Hippocampal formation (tissue), 2 donors: Measurements from ENCODE around the gene THSD4.
"Not testable (repeated sequence)": the region's sequence is repeated elsewhere in the genome, so short reads cannot be mapped to it uniquely, and the experiment has no call there.

ENCODE experiments used
- DNase-seq, 2 donors: peaks; one replicate each; lab custom pipeline; 2025; lab: John Stamatoyannopoulos, UW

Gene THSD4

DNA sequence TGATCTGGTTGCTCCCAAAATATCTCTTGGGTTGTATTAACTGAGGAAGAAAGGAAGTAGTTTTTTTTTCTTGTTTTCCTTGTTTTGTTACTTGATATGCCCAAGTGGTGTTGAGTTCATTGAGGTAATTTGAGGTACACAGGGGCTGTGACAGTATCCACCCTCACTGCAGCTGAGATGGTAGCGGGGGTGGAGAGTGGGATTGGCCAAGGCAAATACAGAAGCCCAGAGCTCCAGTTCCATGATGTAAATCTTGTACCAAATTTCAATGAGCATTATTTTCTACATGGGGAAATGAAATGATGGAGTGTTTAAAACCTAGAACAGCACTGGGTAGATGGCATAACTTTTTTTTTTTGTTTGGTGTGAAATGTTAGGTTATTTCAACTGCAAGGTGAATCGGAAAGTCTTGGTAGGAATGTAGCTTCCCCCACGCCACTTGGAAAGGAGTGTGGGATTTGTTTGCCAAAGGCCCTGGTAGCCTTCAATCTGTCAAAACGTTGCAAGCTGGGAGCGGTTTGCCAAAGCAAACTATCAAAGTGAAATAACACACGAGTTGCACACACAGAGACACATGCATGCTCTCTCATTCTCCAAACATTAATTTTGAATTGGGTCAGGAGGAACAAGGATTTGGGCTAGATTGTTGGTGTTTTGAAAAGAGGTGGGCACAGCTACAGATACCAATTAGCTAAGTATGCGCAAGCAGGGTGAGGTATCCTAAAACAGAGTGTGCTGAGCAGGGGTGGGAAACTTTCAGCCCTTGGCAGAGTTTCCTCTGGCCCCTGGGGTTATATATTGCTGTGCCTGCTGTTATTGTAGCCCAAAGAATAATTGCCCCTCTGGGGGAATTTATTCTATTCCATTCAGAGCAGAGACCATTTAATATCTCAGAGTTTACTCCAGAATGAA is 34.6 kb downstream of the THSD4 start:
- DNase-seq = no peak

DNA sequence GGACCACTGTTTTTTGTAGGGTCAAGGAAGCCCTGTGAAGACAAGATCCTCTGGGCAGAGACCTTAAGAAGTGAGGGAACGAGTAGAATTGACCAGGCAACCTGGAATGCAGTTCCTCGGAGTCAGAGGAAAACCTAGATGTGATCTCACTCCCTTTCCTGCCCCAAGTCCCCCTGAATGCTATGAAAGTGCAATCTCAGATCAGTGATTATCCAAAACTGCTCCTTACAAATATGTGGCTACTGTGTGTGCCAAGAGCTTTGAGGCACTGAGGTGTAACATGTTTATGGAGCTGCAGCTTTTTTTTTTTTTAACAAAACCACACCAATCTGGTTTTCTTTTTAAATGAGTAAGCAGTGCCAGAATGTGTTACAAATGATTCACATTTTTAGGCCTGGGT is 35.8 kb downstream of the THSD4 start:
- no peak for DNase-seq

GRCh38 chr15:71152542-71152941 is 37.3 kb downstream of the THSD4 start:
- DNase-seq = no peak

- no peak for DNase-seq
Measured at GRCh38 chr15:71153823-71154524, 38.7 kb downstream of the THSD4 start.

- no peak for DNase-seq
Measured at GRCh38 chr15:71154607-71155200, 39.4 kb downstream of the THSD4 start.

DNA sequence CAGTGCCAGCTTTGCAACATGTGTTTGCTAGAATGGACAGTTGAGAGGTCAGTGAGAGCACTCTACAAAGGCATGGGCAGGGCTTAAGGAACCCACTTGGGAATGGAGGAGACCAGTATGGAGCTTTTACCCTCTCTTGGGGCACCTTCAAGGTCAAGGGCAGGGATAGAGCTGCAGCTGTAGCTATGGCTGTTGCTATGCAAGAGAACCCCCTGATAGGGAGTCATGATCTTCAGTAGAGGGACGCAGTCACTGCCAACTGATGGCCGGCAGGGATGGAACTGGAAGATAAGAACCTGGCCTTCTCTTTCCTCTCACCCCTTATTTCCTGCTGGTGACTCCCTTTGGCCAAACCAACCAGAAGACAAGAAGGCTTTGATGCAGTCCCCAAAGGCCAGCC is 40.3 kb downstream of the THSD4 start:
- DNase-seq = no peak

DNA sequence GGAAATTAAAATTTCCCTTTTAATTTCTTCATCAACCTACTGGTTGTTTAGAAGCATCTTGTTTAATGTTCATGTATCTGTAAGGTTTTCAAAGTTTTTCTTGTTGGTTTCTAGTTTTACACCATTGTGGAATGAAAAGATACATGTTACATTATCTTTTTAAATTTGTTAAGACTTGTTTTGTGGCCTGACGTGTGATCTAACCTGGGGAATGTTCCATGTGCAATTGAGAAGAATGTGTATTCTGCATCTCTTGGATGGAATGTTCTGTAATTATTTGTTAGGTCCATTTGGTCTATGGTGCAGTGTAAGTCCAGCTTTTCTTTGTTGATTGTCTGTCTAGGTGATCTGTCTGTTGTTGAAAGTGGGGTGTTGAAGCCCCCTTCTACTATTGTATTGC is 45.7 kb downstream of the THSD4 start:
- no peak for DNase-seq

GRCh38 chr15:71162309-71162708 is 47.0 kb downstream of the THSD4 start:
- no peak for DNase-seq

- DNase-seq = not testable (repeated sequence)
Measured at GRCh38 chr15:71164606-71165005, 49.3 kb downstream of the THSD4 start.

GRCh38 chr15:71167445-71168165 is 52.3 kb downstream of the THSD4 start:
- no peak for DNase-seq

- no peak for DNase-seq
Measured at GRCh38 chr15:71168166-71168834, 53.0 kb downstream of the THSD4 start.

DNA sequence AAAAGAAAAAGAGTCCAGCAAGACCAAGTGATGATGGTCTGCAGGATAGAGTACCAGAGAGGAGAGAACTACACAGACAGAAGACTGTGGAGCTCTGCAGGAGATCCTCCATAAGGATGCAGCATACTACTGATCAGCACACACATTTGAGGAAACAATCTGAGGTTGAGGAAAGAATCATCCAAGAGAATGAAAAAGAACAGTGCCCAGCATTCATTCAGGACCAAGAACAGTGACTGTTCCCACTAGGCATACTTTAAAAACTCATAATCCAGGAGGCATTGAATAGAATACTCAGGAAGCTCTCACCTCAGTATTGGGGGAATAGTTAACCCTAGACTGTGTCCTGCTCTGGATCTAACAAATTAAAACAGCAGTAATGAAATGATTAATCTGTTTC is 54.9 kb downstream of the THSD4 start:
- no peak for DNase-seq

- DNase-seq = no peak
Measured at GRCh38 chr15:71171195-71171594, 55.9 kb downstream of the THSD4 start.

DNA sequence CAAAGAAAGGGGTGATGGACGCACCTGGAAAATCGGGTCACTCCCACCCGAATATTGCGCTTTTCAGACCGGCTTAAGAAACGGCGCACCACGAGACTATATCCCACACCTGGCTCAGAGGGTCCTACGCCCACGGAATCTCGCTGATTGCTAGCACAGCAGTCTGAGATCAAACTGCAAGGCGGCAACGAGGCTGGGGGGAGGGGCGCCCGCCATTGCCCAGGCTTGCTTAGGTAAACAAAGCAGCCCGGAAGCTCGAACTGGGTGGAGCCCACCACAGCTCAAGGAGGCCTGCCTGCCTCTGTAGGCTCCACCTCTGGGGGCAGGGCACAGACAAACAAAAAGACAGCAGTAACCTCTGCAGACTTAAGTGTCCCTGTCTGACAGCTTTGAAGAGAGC is 59.1 kb downstream of the THSD4 start:
- not testable (repeated sequence) for DNase-seq

DNA sequence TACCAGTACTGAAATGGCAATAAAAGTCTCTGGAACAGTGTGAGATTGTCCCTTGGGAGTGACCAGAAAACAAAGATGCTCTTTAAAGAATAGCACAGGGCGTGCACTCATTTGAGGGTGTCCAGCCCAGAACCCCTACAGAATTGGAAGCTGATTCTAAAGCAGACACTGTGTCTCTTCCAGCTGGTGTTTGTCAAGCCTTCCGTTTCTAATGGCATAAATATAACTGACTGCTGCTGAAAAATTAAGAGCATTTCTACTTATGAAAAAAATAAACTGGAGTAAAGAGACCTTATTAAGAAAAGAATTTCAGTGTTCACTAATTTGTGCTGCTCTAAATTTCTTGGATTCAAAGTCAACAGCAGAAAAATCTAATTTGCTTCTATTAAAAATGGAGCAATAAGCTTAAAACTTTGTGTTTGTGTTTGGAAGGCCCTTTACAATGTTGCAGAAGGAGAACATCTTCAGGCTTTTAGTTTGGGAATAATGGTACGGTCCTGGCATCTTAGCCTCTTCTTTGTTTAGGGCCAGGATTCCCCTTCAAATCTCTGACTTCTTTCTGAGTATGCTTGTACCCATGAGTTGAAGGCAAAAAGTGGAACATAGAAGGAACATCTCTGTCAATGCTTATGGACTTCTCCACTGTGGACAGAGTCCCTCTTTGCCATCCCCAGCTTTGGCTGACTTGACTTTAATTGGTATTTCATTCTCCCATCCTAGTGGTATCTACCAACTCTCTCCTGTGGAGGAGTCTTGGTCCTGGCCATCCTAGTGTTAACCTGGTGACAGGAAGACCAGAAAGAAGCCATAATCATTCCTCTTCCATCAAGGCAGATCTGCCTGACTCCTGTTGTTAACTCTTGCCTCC is 65.9 kb downstream of the THSD4 start:
- no peak for DNase-seq

GRCh38 chr15:71182522-71182921 is 67.3 kb downstream of the THSD4 start:
- DNase-seq = no peak

DNA sequence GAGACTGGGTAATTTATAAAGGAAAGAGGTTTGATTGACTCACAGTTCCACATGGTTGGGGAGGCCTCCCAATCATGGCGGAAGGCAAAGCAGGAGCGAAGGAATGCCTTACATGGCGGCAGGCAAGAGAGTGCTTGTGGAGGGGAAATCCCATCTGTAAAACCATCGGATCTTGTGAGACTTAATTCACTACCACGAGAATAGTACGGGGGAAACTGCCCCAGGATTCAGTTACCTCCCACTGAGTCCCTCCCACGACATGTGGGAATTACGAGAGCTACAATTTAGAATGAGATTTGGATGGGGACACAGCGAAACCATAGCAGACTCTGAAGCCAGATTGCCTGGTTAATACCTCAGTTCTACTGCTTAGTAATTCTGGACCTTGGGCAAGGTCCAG is 67.8 kb downstream of the THSD4 start:
- DNase-seq = no peak

DNA sequence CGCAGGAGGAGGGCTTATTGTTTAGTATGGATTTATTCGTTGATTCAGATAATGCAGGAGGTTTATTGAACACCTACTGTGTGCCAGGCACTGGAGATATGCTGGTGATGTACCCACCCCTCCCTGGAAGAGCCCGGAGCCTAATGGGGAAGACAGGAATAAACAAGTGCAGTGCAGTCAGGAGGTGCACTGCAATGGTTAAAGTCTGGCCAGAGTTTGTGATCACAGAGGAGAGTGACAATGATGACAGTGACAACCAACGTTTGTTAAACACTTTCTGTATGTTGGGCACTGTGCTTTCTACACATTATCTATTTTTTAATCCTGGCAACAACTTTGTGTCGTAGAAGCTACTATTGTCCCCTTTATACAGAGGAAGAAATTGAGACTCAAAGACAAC is 70.4 kb downstream of the THSD4 start:
- no peak for DNase-seq

- DNase-seq = no peak
Measured at GRCh38 chr15:71186267-71186666, 71.0 kb downstream of the THSD4 start.

- DNase-seq = no peak
Measured at GRCh38 chr15:71187078-71187477, 71.8 kb downstream of the THSD4 start.

DNA sequence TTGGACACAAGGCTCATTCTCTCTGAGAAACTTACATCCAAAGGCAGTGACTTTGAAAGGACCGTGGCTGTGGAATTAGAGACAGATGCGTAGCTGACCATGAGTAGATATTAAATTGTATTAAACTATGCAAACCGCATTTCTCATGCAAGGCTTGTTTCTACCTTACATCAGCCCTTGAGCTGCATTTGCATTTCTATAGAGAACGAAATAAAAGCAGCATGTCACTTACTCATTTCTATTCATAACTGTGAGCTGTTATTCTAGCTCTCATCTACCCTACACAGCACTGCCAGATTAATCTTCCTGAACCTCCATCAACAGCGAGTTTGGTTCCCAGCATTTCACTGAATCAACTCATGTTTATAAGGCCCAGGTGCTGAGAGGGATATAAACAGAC is 72.3 kb downstream of the THSD4 start:
- no peak for DNase-seq
